Measurements from ENCODE around the gene GUCA2B. TPM values are rescaled to one million over a fixed set of nuclear protein-coding genes. Genes with fewer than 3 reads are reported as not detected.
A peak's percentile ranks its signal among the peaks of the same experiment; 100 is the strongest.

The GUCA2B gene
- total RNA-seq: 100 to 1,000 TPM; 153 to 381 (median 176) TPM
- long read RNA-seq, donor 1, transcript GUCA2B-201 (3 exons, 597 nt): major isoform, 194 of 199 reads
- long read RNA-seq, donor 1, partial matches to known transcripts: 1 of 199 reads
- long read RNA-seq, donor 1, other reads (novel, unspliced or antisense): 4 of 199 reads
- long read RNA-seq, donor 2, transcript GUCA2B-201 (3 exons, 597 nt): major isoform, 306 of 309 reads
- long read RNA-seq, donor 2, partial matches to known transcripts: 1 of 309 reads
- long read RNA-seq, donor 2, other reads (novel, unspliced or antisense): 2 of 309 reads

GRCh38 chr1:42152907-42153600, at the start of gene GUCA2B:
TSS of gene GUCA2B (plus strand) at chr1:42153410. CDS start at chr1:42153451, 41 bp downstream.
- ATAC-seq: peak; percentile 65
- Histone ChIP-seq H3K4me3 (no peak within 1 kb of the TSS), H3K4me1 (ENCODE audit: low read depth) (peaks cover 15% of the 10 kb centered on the region), H3K36me3 (ENCODE audit: low read depth) (no peaks in the 10 kb centered on the region), H3K9me3 (no peaks in the 10 kb centered on the region)
- no peak for TF ChIP-seq CTCF (IDR thresholded peaks at IDR 0.05)
- intact Hi-C loops (cut with DNase I, micrococcal nuclease): no loop called here
- DNase-seq: peak in 2 of 3 donors; percentile 64 to 72

DNA sequence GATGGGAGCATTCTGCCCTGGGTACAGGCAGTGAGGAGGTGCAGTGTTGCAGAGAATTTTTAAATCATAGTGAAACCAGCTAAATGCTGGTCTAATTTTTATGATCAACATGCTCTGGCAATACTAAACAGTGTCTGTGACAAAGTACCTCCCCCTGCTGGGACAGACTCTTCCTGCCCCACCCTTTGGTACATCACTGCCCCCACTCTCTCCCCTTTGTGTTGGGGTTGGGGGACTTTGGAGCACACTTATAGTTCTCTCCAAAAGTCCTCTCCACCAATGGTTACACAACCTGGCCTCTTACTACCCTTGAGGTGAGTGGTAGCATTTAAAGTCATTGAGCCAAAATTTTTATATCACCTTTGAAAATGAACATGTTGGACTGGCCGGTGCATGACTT, 48.2 kb upstream of the GUCA2B start:
- DNase-seq (no peak), ATAC-seq (no peak)
- Histone ChIP-seq H3K36me3 (ENCODE audit: low read depth) (no peaks in the 10 kb centered on the region), H3K4me1 (ENCODE audit: low read depth) (no peaks in the 10 kb centered on the region), H3K9me3 (no peaks in the 10 kb centered on the region), H3K4me3 (no peak overlapping the region)
- TF ChIP-seq CTCF (IDR thresholded peaks at IDR 0.05): no peak
- intact Hi-C loops (cut with DNase I, micrococcal nuclease): no loop called here

DNA sequence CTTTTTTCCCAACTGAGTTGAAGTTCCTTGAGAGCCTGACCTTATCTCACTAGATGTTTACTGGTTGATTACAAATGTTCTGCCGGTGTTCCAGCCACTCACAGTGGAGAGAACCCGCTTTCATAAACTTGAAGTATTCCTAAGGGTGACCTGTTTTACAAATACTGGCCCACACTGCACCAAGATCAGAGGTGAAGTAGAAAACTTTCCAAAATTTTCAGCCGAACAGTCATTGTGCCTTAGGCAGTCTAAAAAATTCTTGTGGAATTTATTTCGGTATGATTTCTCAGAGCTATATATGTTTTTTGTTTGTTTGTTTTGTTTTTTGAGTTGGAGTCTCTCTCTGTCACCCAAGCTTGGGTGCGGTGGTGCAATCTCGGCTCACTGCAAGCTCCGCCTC, 44.9 kb upstream of the GUCA2B start:
- no peak for ATAC-seq
- Histone ChIP-seq H3K9me3 (no peaks in the 10 kb centered on the region), H3K4me1 (ENCODE audit: low read depth) (no peaks in the 10 kb centered on the region), H3K36me3 (ENCODE audit: low read depth) (no peaks in the 10 kb centered on the region), H3K4me3 (no peak overlapping the region)
- DNase-seq: no peak
- intact Hi-C loops (cut with DNase I, micrococcal nuclease): no loop called here
- no peak for TF ChIP-seq CTCF (IDR thresholded peaks at IDR 0.05)

DNA sequence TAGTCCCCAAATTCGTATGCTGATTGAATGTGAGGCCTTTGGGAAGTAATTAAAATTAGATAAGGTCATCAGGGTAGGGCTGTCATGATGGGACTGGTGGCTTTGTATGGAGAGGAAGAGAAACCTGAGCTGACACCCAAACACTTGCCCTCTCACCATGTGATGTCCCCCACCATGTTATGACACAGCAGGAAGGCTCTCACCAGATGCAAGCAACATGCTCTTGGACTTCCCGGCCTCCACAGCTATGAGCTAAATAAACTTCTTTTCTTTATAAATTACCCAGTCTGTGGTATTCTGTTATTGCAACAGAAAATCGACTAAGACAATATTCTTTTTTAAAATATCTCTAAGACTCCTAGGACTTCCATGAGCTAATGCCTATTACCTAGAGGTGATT, 43.6 kb upstream of the GUCA2B start:
- no peak for DNase-seq
- Histone ChIP-seq H3K4me1 (ENCODE audit: low read depth) (no peaks in the 10 kb centered on the region), H3K4me3 (no peak overlapping the region), H3K9me3 (no peaks in the 10 kb centered on the region), H3K36me3 (ENCODE audit: low read depth) (no peaks in the 10 kb centered on the region)
- no peak for ATAC-seq
- no peak for TF ChIP-seq CTCF (IDR thresholded peaks at IDR 0.05)
- intact Hi-C loops (cut with DNase I, micrococcal nuclease): no loop called here

DNA sequence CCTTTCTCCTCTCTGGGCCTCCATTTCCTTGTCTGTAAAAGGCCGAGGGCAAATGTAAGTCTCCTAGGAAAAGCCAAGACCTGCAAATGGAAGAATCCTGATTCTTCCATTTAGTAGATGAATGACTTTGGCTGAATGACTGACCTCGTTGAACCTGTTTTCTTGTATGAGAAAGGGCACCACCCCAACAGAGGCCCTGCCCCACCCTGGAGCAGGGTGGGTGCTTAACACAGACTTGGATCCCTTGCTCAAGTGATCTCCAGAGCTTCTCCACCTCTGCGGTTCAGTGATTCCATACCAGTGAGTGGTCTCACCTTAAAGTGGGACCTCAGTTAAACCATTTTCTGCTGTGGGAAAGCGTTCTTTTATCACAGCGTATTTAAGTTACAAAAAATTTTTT, 39.0 kb upstream of the GUCA2B start:
- Histone ChIP-seq H3K4me3 (no peak overlapping the region), H3K36me3 (ENCODE audit: low read depth) (no peaks in the 10 kb centered on the region), H3K9me3 (no peaks in the 10 kb centered on the region), H3K4me1 (ENCODE audit: low read depth) (no peaks in the 10 kb centered on the region)
- DNase-seq (no peak), ATAC-seq (no peak)
- TF ChIP-seq CTCF (IDR thresholded peaks at IDR 0.05): no peak
- intact Hi-C loops (cut with DNase I, micrococcal nuclease): no loop called here
